ENCODE measurements around the gene TUBG2.

DNA sequence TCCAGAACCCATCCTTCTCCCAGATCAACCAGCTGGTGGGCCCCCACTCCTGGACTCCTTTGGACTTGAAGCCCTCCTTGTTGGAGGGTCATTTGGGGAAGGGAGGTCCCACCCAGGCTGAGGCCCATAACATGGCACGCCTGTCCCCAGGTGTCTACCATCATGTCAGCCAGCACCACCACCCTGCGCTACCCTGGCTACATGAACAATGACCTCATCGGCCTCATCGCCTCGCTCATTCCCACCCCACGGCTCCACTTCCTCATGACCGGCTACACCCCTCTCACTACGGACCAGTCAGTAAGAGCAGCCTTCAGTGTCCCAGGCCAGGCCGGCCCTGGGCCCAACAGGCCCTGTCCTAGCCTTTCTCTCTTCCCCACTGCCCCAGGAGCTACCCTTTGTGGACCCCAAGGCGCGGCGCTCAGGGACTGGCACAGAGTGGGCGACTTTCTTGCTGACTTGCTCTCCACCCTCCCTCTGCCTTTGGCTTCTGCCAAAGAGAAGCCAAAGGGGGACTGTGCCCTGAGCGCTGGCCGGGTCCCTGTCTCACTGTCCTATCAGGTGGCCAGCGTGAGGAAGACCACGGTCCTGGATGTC lies 45.3 kb upstream of the TUBG2 start:
- no peak for TF ChIP-seq GATAD2B (conservative IDR thresholded peaks at IDR 0.05; ENCODE audit: low read depth)
- TF ChIP-seq, protein P1, sequence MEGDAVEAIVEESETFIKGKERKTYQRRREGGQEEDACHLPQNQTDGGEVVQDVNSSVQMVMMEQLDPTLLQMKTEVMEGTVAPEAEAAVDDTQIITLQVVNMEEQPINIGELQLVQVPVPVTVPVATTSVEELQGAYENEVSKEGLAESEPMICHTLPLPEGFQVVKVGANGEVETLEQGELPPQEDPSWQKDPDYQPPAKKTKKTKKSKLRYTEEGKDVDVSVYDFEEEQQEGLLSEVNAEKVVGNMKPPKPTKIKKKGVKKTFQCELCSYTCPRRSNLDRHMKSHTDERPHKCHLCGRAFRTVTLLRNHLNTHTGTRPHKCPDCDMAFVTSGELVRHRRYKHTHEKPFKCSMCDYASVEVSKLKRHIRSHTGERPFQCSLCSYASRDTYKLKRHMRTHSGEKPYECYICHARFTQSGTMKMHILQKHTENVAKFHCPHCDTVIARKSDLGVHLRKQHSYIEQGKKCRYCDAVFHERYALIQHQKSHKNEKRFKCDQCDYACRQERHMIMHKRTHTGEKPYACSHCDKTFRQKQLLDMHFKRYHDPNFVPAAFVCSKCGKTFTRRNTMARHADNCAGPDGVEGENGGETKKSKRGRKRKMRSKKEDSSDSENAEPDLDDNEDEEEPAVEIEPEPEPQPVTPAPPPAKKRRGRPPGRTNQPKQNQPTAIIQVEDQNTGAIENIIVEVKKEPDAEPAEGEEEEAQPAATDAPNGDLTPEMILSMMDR (IDR thresholded peaks at IDR 0.05 in 2 of 3, conservative IDR thresholded peaks at IDR 0.05 in 1 of 3; ENCODE audit: control insufficient read depth in 2 of 3, extremely low read depth in 1 of 3, insufficient read depth in 1 of 3, low read depth in 3 of 3, low read length in 3 of 3) = no peak
- TF ChIP-seq POLR2A (IDR thresholded peaks at IDR 0.05; ENCODE audit: low read depth, low read length) = no peak
- no peak for TF ChIP-seq ZNF24 (IDR thresholded peaks at IDR 0.05)
- TF ChIP-seq, protein P2, sequence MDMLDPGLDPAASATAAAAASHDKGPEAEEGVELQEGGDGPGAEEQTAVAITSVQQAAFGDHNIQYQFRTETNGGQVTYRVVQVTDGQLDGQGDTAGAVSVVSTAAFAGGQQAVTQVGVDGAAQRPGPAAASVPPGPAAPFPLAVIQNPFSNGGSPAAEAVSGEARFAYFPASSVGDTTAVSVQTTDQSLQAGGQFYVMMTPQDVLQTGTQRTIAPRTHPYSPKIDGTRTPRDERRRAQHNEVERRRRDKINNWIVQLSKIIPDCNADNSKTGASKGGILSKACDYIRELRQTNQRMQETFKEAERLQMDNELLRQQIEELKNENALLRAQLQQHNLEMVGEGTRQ (IDR thresholded peaks at IDR 0.05; ENCODE audit: borderline replicate concordance, low read depth, low read length) = no peak
- TF ChIP-seq NFYB (IDR thresholded peaks at IDR 0.05; ENCODE audit: insufficient read depth, low read depth, low read length) = no peak
- TF ChIP-seq SRF (IDR thresholded peaks at IDR 0.05; ENCODE audit: low read depth in 2 of 2, low read length in 2 of 2) = no peak
- no peak for TF ChIP-seq NRF1 (conservative IDR thresholded peaks at IDR 0.05; ENCODE audit: low read depth, low read length)
- TF ChIP-seq, protein P3, sequence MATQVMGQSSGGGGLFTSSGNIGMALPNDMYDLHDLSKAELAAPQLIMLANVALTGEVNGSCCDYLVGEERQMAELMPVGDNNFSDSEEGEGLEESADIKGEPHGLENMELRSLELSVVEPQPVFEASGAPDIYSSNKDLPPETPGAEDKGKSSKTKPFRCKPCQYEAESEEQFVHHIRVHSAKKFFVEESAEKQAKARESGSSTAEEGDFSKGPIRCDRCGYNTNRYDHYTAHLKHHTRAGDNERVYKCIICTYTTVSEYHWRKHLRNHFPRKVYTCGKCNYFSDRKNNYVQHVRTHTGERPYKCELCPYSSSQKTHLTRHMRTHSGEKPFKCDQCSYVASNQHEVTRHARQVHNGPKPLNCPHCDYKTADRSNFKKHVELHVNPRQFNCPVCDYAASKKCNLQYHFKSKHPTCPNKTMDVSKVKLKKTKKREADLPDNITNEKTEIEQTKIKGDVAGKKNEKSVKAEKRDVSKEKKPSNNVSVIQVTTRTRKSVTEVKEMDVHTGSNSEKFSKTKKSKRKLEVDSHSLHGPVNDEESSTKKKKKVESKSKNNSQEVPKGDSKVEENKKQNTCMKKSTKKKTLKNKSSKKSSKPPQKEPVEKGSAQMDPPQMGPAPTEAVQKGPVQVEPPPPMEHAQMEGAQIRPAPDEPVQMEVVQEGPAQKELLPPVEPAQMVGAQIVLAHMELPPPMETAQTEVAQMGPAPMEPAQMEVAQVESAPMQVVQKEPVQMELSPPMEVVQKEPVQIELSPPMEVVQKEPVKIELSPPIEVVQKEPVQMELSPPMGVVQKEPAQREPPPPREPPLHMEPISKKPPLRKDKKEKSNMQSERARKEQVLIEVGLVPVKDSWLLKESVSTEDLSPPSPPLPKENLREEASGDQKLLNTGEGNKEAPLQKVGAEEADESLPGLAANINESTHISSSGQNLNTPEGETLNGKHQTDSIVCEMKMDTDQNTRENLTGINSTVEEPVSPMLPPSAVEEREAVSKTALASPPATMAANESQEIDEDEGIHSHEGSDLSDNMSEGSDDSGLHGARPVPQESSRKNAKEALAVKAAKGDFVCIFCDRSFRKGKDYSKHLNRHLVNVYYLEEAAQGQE (IDR thresholded peaks at IDR 0.05; ENCODE audit: low read depth, low read length) = no peak
- no peak for TF ChIP-seq HDAC2 (IDR thresholded peaks at IDR 0.05)
